HG03354 (cell line): ENCODE measurements around the gene SCN8A.
"Not testable (repeated sequence)": the region's sequence is repeated elsewhere in the genome, so short reads cannot be mapped to it uniquely, and the experiment has no call there.

Experiments used
- ATAC-seq: cut with Tn5 transposase; IDR thresholded peaks from one replicate; pipeline ENCODE4 v1.9.1; 2021; ENCODE audit warnings: mild to moderate bottlenecking; ENCODE audit not compliant: unreplicated experiment, poor library complexity, severe bottlenecking

Gene SCN8A

DNA sequence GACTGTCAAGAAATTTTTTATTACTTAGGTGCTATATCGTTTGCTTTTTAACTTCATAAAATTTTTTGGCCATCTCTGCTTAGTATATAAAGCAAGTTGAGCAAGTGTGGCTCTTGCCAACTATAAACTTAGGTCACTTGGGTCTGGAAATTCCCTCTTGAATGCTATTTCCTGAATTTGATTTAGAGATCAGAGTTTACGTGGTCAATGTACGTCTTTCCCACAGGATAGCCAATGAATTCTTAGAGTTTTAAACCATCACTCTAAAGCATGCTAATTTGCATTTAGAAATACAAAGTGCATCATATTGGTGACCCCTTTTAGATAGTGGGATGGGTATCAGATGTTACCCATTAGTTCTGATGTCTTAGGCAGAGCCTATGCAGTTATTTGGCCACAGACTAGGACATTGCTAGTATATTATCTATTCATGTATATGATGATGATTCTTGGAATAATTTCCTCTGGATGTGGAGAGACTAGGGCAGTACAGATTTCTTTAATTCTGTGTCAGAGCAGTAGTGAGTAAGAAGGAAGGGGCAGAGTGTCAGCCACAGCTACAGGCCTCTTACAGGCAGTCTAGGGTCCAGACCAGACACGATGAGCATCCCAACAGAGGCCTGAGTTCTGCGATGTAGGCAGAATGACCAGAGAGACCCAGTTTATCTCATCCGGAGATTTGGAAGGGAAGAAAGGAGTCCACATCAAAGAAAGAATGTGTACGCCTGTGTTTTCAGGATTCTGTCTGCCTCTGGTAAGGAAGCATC is 30.3 kb downstream of the SCN8A start:
- no peak for ATAC-seq

DNA sequence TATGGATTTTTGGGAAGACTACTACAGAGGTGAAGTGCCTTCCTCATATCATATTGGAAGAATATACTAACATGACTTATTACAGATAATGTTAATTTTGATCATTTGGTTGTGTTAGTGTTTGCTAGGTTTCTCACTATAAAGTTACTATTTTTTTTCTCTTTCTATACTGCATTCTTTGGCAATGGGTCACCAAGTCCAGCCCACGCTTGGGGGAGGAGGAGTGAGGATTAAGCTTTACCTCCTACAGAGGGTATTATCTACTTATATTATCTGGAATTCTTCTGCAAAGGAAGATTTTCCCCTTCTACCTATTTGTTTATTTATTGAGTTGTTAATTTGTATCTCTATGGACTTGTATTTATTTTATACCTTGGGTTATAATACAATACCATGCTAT is 31.5 kb downstream of the SCN8A start:
- ATAC-seq, result no peak

DNA sequence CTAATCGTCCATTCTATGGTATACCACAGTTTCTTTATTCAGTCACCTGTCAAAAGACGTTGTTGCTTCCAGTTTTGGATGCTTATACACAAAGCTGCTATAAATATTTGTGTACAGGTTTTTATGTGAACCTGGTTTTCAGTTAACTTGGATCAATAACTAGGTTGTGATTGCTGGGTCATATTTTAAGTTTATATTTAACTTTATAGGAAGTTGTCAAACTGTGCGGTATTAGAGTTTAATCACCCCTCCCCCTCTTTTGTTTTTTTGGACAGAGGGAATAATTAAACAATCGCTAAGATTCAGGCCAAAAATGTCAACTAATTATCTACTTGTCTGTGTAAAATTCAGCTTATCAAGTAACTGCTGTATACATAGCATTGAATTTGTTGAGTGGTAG is 34.3 kb downstream of the SCN8A start:
- no peak for ATAC-seq

DNA sequence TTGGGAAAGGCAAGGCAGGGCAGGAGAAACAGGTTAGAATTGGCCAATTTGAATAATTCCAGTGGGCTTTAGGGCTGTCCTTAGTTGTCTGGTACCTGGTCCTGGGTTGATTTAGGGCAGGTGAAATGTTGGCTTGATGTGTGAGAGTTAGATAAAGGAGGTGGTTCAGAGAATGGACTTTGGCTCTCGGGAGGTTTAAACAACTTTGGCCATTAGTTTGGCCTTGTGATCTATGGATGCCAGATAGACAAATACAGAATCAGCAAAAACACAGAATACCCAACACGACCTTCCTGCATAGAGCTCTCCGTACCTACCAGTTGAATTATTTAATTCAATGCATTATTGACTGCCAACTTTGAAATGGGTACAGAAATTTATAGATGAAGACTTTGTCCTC is 35.1 kb downstream of the SCN8A start:
- ATAC-seq, result no peak

DNA sequence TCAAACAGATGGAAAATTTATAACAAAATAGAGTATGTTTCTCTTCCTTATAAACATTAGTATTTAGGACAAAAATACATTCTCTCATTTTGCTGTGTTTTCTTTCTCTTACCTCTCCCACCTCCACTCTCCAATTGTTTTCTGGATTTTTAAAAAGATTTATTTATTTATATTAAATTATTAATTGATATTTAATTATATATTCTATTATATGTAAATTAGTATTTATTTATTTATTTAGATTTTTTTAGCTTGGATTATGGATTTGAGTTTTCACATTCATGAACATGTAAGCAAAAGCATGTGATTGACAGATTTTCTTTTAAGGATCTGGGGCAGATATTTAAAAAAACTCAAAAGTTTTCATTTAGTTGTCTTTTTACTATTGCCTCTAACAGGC is 35.6 kb downstream of the SCN8A start:
- ATAC-seq, result no peak

DNA sequence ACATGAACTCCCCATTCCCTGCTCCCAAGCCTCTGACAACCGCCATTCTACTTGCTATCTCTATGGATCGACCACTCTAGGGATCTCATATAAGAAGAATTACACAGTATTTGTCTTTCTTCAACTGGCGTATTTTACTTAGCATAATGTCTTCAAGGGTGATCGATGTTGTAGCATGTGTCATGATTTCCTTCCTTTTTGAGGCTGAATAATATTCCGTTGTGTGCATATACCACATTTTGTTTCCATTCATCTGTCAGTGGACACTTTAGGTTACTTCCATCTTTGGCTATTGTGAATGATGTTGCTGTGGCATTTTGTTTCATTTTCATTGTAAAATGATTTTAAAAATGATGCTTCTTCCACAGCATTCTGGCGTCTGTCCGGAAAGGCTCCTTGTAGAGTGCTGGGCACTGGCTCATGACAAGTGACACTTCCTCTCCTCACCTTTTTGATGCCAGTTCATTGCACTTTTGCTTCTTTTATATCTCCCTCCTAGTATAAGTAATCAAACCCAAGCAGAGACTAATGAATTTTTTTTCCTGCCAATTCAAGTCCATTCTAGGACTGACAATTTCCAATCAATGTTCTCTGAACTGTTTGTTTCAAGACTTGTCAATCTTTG is 39.3 kb downstream of the SCN8A start:
- ATAC-seq, result no peak

DNA sequence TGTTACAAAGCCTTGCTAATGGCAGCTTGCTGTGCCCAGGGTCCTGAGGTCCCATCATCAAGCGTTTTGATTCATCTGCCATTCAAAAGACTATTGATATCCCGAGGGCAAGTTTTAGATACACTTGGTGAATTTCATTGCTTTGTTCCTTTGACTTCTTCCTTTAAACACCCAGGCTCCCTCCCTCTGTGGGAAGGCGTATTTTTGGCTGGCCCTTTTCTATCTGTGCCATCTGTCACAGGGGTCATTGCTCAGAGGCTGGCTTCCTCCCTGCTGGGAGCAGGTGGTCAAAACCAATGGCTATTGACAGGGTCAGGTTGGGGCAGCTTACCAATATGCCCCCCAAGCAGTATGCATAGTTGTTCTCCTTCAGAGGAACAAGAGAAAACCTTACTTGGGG is 40.0 kb downstream of the SCN8A start:
- ATAC-seq, result no peak

DNA sequence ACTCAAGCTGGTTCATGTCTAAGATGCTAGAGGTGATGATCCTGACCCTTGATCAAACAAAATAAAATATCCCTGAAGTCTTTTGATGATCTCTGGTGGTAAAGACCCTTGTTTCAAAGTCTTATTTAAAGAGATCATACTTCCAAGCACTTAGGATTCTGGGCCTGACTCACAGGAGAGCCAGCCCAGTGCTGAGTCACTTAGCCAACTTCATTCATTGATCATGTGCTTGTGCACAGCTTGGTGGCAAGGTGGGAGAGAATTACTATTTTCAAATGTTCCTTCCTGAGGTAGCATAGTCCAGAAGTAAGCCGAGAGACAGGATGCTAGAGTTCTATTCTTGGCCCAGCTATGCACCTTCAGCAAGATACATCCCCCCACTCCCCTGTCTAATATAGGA is 40.6 kb downstream of the SCN8A start:
- no peak for ATAC-seq

DNA sequence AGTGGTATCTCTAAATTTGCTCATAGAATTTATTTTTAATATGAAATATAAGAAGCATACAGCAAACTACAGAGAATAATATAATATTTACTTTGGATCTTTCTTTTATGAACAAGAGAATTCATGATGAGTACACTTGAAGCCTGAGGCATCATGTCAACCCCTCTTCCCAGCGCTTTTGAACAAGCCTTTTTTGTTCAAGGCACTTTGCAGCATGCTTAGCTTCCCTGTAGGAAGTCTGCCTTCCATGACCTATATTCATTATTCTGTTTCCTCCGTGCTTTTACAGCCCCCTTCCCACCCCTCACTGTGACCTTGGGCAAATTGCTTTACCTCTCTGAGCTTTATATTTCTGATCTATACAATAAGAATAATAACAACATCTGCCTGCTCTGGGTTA is 41.6 kb downstream of the SCN8A start:
- no peak for ATAC-seq

DNA sequence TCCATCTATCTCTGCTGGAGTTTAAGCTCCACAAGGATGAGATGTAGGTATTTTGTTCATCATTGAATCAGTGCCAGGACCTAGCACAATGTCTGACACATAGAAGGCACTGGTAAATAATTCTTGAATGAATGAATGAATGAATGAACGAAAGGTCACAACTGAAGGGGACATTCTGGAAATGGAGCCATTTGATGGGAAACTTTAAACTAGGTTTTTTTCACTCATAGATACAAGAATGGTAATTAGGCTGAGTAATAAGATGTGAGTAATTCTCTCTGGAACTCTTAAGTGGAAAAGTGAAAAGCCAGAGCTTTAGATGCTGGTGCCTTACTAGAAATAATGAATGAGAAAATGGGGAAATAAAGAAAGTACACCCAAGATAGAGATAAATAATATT is 44.3 kb downstream of the SCN8A start:
- no peak for ATAC-seq

DNA sequence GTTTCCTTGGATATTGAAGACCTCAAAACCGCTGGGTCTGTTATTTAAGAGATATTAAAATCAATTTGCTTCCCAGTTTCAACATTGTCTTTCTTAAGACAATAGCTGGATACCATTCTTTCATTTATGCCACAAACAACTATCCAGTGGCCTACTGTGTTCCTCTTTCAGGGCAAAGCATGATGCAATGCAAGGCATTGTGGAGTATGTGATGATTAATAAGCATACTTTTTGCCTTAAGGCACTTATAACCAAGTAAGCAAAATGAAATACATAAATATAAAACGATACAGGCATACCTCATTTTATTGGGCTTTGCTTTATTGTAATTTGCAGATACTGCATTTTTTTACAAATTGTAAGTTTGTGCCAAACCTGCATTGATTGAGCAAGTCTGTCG is 45.5 kb downstream of the SCN8A start:
- no peak for ATAC-seq

DNA sequence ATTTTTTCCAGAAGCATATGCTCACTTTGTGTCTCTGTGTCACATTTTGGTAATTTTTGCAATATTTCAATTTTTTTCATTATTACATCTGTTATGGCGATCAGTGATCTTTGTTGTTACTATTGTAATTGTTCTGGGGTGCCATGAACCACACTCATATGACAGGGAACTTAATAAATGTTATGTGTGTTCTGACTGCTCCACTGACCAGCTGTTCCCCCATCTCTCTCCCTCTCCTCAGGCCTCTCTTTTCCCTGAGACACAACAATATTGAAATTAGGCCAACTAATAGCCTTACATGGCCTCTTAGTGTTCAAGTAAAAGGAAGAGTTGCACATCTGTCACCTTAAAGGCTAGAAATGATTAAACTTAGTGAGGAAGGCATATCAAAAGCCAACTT is 46.0 kb downstream of the SCN8A start:
- ATAC-seq, result no peak

DNA sequence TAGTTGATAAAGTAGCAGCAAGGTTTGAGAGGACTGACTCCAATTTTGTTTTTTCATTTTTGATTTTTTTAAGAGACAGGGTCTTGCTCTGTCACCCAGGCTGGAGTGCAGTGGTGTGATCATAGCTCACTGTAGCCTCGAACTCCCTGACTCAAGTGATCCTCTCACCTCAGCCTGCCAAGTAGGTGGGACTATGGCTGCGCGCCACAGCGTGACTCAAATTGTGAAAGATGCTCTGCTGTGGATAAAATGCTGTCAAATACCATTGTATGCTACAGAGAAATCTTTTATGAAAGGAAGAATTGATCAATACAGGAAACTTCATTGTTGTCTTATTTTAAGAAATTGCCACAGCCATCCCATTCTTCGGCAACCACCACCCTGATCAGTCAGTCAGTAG is 48.3 kb downstream of the SCN8A start:
- no peak for ATAC-seq

DNA sequence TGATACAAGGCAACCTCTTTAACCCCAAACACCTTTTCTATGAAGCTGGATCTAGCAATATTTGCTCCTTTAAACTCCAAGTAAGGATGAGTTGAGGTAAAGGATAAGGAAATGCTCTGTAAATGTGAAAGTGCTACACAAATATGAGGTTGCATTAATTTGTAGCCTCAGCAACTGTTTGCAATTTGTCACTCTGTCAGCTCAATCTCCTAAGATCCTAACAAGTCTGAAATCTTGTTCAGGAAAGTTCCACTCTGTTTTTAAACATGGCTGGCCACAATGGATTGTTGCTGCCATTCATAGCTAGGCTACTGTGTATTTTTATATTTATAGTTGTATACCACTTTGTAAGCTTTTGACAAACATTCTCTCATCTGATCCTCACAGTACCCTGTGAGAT is 51.3 kb downstream of the SCN8A start:
- ATAC-seq, result no peak

DNA sequence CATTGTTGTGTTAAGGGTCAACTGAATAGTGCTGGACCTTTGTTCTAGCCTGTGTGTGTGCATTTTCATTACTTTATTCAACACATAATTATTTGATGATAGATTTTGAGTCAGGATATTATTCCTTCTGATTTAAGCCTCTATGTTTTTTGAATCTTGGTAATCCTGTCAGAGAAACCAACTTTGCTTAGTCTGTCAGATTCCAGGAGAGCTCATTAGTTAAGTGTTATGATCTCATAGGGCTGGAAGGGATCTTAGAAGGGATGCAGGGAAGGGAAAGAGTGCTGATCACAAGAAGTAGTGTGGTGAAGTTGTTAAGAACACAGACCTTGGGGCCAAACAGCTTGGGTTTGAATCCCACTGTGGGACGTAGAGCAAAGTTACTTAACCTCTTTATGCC is 52.9 kb downstream of the SCN8A start:
- no peak for ATAC-seq

DNA sequence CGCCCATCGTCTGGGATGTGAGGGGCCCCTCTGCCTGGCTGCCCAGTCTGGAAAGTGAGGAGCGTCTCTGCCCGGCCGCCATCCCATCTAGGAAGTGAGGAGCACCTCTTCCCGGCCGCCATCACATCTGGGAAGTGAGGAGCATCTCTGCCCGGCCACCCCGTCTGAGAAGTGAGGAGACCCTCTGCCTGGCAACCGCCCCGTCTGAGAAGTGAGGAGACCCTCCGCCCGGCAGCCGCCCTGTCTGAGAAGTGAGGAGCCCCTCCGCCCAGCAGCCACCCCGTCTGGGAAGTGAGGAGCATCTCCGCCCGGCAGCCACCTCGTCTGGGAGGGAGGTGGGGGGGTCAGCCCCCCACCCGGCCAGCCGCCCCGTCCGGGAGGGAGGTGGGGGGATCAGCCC is 53.7 kb downstream of the SCN8A start:
- ATAC-seq, result not testable (repeated sequence)

DNA sequence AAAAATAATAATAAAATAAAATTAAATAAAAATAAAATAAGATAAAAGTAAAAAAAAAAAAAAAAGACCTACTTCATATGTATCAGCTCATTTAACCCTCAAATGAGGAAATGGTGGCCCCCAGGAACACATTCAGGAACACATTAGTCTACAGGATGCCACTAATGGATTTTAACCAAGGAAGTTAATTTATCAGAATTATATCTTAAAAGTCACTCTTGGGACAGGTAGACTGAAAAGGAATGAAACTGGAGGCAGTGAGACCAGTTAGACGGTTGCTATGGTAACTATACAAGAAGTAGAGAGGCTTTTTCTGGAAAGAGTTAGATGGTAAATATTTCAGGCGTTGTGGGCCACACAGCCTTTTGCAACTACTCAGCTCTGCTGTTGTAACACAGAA is 54.9 kb downstream of the SCN8A start:
- no peak for ATAC-seq

DNA sequence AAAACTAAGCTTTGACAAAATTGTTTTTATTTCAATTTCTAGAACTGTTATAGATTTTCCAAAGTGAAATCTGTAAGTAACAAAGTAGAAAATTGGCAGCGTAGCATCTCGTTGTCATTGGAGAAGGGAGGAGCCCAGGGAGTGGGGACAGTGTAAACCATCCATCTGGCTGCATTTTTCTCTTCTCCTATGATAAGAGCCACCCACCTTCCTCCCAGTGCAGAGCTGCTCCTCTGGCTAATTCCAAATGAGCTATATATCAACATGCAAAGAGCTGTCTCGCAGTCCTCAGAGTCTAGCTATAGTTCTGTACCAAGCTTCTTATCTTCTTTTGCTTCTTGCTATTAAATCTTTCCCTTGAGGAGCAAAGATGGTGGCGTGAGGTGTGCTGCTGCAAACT is 56.6 kb downstream of the SCN8A start:
- ATAC-seq, result no peak

DNA sequence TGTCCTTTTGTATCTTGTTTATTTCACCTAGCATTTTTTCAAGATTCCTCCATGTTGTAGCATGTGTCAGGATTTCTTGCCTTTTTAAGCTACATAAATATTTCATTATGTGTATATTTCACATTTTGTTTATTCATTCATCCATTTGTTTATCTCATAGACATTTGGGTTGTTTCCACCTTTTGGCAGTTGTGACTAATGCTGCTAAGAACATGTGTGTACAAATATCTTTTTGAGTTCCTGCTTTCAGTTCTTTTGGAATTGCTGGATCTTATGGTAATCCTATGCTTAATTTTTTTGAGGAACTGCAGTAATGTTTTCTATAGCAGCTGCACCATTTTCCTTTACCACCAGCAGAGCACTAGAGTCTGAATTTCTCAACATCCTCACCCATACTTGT is 62.4 kb downstream of the SCN8A start:
- ATAC-seq, result no peak

DNA sequence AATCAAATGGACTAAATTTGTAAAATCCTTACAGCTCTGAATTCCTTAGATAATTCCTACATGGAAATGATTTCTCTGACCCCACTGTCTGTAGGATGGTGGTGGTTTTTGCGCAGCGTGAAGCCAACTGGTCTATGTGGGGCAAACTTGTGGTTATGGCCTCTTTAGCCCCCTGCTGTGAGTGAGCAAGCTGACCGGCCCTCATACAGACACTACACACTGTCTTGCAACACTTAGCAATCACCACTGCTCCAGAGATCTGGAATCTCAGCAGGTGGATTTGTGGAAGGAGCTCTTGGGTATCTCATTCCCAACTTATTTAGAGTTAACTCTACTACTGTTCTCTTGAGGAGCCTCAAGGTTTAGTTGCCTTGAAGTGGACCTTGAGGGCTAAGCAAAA is 70.2 kb downstream of the SCN8A start:
- ATAC-seq, result no peak

DNA sequence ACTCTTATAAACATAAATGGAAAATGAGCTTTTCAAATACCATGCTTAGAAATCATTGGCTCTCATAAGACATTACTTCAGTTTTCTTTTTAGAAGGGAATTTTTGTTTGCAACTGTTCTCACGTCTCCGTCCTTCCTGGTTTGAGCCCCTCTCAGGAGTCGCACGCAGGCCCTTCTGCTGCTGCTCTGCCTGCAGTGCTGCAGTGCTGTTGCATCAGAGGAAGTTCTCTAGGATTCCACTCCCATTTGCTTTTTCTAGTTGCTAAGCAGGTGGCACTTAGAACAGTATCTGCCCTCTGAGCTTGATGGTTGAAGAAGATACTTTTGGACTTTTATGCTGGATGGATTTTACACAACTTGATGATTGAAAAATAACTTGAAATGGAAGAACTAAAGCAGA is 70.8 kb downstream of the SCN8A start:
- no peak for ATAC-seq

DNA sequence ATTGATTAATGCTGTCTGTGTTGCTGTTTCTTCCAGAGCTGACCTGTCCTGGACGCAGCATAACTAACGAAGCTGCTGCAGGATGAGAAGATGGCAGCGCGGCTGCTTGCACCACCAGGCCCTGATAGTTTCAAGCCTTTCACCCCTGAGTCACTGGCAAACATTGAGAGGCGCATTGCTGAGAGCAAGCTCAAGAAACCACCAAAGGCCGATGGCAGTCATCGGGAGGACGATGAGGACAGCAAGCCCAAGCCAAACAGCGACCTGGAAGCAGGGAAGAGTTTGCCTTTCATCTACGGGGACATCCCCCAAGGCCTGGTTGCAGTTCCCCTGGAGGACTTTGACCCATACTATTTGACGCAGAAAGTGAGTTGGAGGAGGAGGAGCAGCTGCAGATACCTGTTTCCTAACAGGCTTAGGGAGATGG is 71.7 kb downstream of the SCN8A start:
- ATAC-seq, result no peak
